Nucleus accumbens (tissue), 56 donors: ENCODE data around the gene MT1F.
"Not testable (repeated sequence)": the region's sequence is repeated elsewhere in the genome, so short reads cannot be mapped to it uniquely, and the experiment has no call there.

Experiments
- DNase-seq, 56 donors: peaks; one replicate each; lab custom pipeline; 2025; lab: John Stamatoyannopoulos, UW

The MT1F gene

DNA sequence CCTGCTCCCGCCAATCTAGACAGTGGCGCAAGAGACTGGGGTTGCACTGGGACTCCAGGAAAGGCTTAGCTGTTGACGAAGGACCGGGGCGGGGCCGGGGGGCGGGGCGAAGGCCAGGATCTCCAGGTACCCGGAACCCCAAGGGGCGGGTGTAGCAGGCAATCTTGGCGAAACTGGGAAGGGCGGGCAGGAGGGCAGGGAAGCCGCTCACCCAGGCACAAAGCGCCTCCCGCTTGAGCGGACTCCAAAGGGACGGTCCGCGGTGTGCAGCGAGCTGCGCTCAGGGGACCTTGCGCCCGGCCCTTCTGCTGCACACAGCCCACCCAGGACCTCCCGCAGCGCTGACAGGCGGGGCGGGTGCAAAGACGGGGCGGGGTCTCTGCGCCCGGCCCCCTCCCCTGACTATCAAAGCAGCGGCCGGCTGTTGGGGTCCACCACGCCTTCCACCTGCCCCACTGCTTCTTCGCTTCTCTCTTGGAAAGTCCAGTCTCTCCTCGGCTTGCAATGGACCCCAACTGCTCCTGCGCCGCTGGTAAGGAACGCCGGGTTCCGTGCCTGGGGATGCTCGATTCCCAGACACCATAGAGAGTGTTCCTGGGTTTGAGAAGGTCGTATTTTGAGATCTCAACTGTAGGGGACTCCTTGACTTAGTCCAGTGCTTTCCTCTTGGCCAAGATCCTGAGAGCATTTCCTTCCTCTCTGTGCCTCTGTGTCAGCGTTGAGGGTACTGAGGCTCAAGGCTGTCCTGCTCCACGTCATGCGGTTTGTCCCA is at the start of gene MT1F:
TSS of gene MT1F (plus strand) at position 405 of the 772 bp plus-strand sequence. CDS start at position 505, 100 bp downstream.
- DNase-seq = peak in 34 of 56 donors; percentile 16 to 81 (median 39)

DNA sequence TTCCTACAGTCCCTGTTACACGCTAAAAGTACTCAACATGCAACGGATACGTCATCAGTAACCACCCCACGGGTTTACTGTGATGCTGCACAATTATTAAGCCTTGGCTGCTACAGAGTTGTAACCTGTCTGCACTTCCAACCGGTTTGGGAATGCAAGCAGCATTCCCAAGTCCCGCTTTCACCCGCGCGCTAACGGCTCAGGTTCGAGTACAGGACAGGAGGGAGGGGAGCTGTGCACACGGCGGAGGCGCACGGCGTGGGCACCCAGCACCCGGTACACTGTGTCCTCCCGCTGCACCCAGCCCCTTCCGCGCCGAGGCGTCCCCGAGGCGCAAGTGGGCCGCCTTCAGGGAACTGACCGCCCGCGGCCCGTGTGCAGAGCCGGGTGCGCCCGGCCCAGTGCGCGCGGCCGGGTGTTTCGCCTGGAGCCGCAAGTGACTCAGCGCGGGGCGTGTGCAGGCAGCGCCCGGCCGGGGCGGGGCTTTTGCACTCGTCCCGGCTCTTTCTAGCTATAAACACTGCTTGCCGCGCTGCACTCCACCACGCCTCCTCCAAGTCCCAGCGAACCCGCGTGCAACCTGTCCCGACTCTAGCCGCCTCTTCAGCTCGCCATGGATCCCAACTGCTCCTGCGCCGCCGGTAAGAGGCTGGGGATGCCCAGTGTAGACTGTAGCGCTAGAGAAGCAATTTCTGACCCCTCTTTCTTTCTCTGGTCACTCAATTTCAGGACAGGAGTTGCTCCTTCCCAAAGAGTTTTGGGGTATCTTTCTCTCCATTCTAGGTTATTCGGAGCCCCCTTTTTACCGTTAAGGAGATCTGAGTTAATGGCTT is 49.5 kb upstream of the MT1F start, which contains the start of gene MT2A:
TSS of gene MT2A (plus strand) at position 542 of the 833 bp plus-strand sequence. CDS start at position 614, 72 bp downstream.
- peak in 55 of 56 donors; percentile 30 to 93 (median 80) for DNase-seq

DNA sequence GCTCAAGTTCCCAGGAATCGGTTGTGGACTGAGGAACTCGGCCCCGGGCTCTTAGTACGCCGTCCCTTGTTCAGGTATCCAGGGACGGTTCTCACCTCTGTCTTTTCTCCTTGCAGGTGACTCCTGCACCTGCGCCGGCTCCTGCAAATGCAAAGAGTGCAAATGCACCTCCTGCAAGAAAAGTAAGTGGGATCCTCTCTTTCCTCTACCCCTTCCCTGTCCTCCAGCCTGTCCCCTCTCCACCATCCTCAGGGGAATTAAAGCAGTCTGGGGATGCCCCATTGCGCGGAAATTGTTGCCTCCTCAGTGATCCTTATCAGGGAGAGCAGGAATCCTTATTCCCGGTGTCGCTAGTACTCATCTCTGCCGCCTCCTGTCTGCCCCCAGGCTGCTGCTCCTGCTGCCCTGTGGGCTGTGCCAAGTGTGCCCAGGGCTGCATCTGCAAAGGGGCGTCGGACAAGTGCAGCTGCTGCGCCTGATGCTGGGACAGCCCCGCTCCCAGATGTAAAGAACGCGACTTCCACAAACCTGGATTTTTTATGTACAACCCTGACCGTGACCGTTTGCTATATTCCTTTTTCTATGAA is 48.8 kb upstream of the MT1F start:
- peak in 15 of 56 donors; percentile 23 to 59 (median 36) for DNase-seq

DNA sequence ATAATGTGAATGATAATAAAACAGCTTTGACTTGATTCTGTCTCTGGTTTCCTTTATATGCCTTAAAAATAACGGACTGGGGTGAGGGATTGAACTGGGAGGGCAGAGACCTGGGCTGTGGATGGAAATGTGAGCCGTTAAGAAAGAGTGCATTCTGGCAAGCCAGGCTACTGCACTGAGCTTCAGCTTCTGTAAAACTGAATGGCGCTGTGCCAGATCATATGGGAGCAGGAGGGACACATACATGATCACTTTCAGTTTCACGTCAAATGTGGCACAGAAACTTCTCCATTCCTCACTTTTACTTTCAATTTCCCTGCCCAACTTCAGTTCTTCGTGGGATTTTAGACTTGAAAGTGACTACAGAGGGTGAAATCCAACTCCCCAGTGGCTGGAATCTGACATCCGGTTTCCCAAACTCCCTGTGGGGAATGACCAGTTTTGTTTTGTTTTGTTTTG is 48.3 kb upstream of the MT1F start:
- DNase-seq = peak in 23 of 56 donors; percentile 20 to 66 (median 39)

DNA sequence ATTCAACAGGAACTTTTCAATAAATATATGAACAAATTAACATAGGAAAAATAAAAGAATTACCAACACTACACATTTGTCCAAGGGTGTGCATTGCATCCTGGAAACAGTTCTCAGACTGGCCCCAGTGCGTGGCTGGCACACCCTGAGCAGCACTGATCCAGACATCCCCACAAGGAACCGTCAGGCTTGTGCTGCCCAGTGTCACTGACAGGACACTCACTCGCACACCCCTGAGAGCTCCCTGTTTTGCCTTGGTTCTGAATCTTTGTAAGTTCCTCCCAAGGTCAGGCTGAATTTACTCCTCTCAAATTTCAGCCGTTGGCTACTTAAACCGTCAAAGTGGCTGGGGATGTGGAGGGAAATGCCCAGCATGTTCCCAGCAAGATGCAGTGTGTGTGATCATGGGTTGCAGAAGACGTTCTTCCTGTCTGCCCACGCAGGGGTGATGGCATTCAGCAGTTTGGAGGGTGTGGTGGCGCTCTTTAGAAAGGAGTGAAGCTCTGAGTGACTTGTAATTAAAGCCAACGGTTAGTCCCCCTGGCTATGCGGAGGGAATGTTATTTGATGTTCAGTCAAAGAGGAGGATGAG is 47.6 kb upstream of the MT1F start:
- peak in 14 of 56 donors; percentile 23 to 59 (median 36) for DNase-seq

DNA sequence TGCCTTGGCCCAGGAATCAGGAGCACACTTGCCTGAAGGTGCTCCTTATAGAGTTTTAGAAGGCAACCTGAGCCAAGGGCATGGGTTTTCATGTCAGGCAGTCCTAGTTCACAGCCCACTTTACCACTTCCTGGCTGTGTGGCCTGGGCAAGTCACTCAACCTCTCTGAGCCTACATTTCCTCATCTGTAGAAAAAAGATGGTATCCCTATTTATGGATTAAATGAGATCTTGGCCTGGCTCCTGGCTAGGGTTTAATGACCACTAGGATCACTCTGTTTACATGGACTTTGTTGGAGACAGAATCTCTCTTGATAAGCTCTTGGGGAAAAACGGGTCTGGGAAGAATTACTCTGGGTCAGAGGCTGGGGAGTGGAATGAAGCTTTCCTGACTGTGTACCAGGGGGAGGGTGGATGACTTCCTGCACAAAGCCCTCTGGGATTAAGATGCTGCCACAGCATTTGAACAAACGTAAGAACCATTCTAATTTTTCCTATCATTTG is 47.1 kb upstream of the MT1F start:
- DNase-seq = no peak

DNA sequence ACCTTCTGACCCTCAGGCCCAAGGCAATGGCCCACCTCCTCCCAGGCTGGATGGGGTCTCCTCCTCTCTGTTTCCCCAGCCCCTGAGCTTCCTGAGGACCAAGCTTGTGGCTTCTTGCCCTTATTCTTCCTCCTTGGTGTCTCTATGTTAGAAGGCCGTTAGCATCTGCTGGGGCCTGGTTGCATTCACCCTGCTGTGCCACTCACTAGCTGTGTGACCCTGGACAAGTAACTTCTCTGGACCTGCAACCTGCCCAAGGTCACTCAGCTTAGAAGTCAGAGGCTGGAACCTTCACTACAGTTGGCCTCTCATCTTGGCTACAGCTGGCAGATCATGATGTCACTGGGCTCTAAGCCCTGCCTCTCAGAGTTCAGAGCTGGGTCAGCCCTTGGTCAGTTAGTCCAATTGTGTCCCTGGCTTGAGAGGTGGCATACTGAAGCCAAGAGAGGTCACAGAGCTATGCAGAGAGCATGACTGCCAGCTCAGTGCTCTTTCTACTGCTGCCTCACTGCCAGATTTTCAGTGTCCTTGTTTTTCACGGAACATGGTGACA is 46.4 kb upstream of the MT1F start:
- DNase-seq = peak in 11 of 56 donors; percentile 20 to 66 (median 39)

DNA sequence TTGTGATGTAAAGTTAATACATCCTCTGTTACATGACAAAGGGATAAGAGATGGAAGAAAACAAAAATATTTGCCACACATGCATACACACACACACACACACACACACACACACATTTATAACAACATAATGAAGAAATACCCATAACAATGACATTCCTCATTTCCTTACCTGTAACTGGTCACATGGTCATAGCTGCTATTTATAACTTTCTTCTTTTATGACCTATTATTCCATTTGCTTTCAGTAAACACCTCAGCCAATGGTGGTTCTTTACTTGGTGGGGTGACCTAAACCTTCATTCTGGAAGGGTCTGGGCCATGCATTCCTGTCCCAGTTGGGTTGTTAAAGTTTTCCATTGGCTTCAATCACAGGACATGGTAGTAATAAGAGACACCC is 44.1 kb upstream of the MT1F start:
- no peak for DNase-seq

DNA sequence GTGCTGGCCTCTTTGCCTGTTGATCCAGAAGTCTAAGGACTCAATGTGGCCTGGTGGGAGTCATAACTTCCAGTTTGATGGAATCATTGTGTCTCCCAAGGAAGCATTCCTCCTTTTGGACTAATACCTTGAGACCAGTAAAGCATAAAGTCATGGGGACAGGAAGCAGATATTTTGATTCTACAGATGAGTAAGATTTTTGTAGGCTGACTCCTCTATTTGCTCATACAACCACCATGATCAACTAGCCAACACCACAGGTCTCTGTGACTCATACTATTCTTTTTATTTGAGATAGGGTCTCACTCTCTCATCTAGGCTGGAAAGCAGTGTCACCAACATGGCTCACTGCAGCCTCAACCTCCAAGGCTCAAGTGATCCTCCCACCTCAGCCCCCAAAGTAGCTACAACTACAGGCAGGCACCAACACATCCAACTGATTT is 43.2 kb upstream of the MT1F start:
- DNase-seq = no peak

DNA sequence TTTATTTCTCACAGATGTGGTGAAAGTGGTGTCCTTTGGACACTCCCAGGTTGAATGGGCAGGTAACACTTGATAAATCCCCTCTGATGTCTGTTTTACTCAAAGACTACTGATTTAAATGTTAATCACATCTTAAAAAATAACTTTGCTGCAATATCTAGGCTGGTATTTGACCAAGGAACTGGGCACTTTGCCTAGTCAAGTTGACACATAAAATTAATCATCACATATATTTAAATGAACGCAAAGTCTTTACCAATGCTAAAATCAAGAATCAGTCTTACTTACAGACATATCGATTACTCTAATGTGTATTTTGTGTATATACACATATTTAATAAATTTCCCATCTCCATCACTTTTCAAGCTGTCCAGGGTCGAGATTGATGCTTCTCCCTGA is 42.4 kb upstream of the MT1F start:
- no peak for DNase-seq

DNA sequence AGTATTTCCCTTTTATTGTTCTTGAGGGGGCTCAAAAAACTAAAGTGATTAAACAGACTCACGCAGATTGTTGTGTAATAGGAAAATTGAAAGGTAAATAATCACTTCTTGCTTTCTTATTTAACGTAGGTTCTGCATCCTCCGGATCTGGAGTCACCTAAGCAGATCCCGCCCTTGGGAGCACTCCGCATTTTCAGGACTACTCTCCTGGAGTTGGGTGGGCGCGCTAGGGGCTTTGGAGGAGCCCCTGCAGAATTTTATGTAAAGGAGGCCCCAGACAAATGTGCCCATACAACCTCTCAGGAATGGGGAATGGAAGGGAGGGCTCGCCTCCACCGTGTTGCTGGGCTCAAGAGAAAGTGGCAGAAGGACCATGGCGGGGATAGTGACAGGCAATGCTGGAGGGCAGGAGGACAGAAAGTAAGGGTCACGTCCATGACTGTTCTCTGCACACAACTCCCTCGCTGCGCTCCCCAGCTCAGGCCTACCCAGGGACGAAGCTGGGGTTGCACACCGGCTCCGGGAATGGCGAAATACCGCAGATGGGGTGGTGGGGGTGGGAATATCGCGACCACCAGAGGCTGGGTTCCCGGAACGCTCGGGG is 41.0 kb upstream of the MT1F start:
- DNase-seq = no peak

DNA sequence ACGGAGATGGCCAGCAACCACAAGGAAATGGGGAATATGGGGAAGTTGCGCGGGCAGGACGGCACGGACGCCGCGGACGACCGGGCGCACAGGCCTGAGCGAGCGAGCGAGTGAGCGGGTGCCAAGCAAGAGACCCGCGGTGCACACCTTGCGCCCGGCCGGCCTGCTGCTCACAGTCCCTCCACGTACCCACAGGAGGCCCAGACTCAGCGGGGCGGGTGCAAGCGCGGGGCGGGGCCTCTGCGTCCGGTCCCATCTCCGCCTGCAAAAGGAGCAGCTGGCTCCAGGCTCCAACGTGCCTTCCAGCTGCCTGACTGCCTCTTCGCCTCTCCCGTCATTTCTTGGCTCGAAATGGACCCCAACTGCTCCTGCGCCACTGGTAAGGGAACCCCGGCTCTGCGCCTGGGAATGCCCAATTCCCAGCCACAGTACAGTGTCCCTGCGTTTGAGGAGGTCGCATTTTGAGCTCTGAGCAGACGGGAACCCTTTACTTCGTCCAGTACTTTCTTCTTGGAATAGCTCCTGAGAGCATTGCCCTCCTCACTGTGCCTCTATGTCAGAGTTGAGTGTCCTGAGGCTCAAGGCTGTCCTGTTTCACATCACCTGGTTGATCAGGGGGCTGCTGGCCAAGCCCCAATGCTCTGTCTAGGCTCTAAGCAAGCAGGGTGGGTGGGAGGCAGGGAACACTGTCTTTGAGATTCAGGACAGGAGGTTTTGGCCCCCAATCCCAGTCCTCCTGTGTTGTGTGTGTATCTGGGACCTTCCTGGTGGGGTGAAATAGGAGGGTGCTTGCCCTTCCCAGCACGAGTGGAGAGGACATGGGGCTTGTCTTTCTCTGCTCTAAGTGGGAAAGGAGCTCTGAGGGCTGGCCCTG is 40.3 kb upstream of the MT1F start:
- DNase-seq = peak in 29 of 56 donors; percentile 18 to 72 (median 42)

DNA sequence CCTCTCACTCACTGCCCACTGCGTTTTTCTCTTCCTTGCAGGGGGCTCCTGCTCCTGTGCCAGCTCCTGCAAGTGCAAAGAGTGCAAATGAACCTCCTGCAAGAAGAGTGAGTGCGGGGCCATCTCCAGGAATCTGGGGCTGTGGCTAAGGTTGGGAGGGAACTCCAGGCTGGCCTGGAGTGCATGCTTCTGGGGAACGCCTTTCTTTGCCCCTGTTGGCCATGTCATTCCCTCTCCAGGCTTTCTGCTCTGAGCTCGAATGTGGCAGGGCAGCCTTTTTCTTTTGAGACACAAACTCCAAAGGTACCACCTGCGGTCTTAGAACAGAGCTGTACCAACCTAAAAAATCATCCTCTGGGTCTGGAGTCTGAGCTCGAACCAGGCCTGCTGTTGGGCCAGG is 39.6 kb upstream of the MT1F start:
- no peak for DNase-seq

DNA sequence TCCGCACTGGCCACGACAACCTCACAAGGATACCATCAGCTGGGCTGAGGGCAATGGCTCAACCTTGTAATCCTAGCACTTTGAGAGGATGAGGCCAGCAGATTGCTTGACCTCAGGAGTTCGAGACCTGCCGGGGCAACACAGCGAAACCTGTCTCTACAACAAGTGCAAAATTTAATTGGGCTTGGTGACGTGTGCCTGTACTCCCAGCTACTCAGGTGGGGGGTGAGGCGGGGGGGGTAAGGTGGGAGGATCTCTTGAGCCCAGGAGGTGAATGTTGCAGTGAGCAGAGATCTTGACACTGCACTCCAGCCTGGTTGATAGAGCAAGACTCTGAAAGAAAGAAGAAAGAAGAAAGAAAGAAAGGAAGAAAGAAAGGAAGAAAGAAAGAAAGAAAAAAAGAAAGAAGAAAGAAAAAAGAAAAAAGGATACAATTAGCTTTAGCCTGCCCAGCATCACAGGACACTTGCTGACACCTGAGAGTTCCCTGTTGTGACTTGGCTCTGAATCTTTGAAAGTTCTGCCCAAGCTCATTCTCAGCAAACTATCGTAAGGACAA is 37.3 kb upstream of the MT1F start:
- no peak for DNase-seq

DNA sequence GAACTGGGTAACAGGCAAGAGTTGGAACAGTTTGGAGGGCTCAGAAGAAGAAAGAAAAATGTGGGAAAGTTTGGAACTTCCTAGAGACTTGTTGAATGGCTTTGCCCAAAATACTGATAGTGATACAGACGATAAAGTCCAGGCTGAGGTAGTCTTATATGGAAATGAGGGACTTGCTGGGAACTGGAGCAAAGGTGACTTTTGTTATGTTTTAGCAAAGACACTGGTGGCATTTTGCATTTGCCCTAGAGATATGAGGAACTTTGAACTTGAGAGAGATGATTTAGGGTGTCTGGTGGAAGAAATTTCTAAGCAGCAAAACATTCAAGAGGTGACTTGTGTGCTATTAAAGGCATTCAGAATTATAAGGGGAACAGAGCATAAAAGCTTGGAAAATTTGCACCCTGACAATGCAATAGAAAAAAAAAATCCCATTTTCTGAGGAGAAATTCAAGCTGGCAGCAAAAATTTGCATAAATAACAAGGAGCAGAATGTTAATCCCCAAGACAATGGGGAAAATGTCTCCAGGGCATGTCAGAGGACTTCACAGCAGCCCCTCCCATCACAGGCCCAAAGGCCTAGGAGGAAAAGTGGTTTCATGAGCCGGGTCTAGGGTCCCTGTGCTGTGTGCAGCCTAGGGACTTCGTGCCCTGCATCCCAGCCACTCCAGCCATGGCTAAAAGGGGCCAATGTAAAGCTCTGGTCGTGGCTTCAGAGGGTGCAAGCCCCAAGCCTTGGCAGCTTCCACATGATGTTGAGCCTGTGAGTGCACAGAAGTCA is 35.9 kb upstream of the MT1F start:
- not testable (repeated sequence) for DNase-seq

DNA sequence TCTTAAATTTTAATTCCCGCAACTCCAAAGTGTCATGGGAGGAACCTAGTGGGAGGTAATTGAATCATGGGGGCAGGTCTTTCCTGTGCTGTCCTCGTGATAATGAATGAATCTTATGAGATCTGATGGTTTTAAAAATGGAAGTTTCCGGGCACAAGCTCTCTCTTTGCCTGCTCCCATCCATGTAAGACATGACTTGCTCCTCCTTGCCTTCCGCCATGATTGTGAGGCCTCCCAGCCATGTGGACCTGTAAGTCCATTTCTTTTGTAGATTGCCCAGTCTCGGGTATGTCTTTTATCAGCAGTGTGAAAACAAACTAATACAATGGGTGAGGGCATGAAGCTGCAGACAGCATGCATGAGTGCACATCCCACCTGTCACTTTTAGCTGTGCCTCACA is 34.6 kb upstream of the MT1F start:
- not testable (repeated sequence) for DNase-seq

DNA sequence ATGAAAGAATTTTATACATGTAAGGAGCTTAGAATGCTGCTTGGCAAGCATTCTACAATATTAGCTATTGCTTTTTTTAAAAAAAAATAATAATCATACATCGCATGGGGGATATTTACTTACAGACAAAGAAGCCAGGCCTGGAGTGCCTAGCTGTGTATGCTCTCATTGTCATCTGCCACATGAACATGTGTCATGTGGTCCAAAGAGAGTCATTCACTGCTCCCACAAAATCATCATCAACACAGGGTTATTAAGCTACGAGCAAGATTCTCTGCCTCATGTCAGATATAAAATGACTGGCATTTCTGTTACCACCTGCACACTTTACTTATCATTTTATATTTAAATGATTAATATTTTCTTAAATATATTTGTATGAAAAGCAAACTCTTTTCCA is 34.1 kb upstream of the MT1F start:
- DNase-seq = peak in 3 of 56 donors; percentile 14 to 36 (median 20)
